GM18498 (cell line): Measurements from ENCODE around the gene GGACT.
"Not testable (repeated sequence)": the region's sequence is repeated elsewhere in the genome, so short reads cannot be mapped to it uniquely, and the experiment has no call there.

Experiments used
- ATAC-seq: cut with Tn5 transposase; IDR thresholded peaks from one replicate; pipeline ENCODE4 v1.9.1; 2021; ENCODE audit warnings: mild to moderate bottlenecking, moderate library complexity; ENCODE audit not compliant: unreplicated experiment

GGACT gene

GRCh38 chr13:100532090-100532766 is 56.4 kb downstream of the GGACT start:
- no peak for ATAC-seq

GRCh38 chr13:100530671-100531213 is 57.8 kb downstream of the GGACT start:
- no peak for ATAC-seq

- no peak for ATAC-seq
Measured at GRCh38 chr13:100529666-100530377, 58.8 kb downstream of the GGACT start.

- ATAC-seq = no peak
Measured at GRCh38 chr13:100528820-100529219, 59.8 kb downstream of the GGACT start.

GRCh38 chr13:100528353-100528752 is 60.2 kb downstream of the GGACT start:
- no peak for ATAC-seq

- ATAC-seq = no peak
Measured at GRCh38 chr13:100527644-100528043, 60.9 kb downstream of the GGACT start.

GRCh38 chr13:100526318-100527000 is 62.1 kb downstream of the GGACT start:
- ATAC-seq = no peak

- no peak for ATAC-seq
Measured at GRCh38 chr13:100525453-100526317, 62.9 kb downstream of the GGACT start.

- ATAC-seq = not testable (repeated sequence)
Measured at GRCh38 chr13:100524688-100525087, 63.9 kb downstream of the GGACT start.

GRCh38 chr13:100523981-100524386 is 64.6 kb downstream of the GGACT start:
- no peak for ATAC-seq

- ATAC-seq = no peak
Measured at GRCh38 chr13:100523411-100523810, 65.2 kb downstream of the GGACT start.

GRCh38 chr13:100522618-100523309 is 65.8 kb downstream of the GGACT start:
- no peak for ATAC-seq

- ATAC-seq = no peak
Measured at GRCh38 chr13:100521851-100522617, 66.6 kb downstream of the GGACT start.

- ATAC-seq = no peak
Measured at GRCh38 chr13:100520936-100521850, 67.4 kb downstream of the GGACT start.

GRCh38 chr13:100519626-100520025 is 69.0 kb downstream of the GGACT start:
- no peak for ATAC-seq

GRCh38 chr13:100518394-100519062 is 70.1 kb downstream of the GGACT start:
- no peak for ATAC-seq

GRCh38 chr13:100517728-100518127 is 70.9 kb downstream of the GGACT start:
- no peak for ATAC-seq

GRCh38 chr13:100517135-100517534 is 71.5 kb downstream of the GGACT start:
- ATAC-seq = no peak
